ENCODE results near the gene MDFI. TPM values are rescaled to one million over a fixed set of nuclear protein-coding genes. Genes with fewer than 3 reads are reported as not detected.

Gene MDFI
- total RNA-seq, 1 donor from 2014 or later, result 23.5 TPM

DNA sequence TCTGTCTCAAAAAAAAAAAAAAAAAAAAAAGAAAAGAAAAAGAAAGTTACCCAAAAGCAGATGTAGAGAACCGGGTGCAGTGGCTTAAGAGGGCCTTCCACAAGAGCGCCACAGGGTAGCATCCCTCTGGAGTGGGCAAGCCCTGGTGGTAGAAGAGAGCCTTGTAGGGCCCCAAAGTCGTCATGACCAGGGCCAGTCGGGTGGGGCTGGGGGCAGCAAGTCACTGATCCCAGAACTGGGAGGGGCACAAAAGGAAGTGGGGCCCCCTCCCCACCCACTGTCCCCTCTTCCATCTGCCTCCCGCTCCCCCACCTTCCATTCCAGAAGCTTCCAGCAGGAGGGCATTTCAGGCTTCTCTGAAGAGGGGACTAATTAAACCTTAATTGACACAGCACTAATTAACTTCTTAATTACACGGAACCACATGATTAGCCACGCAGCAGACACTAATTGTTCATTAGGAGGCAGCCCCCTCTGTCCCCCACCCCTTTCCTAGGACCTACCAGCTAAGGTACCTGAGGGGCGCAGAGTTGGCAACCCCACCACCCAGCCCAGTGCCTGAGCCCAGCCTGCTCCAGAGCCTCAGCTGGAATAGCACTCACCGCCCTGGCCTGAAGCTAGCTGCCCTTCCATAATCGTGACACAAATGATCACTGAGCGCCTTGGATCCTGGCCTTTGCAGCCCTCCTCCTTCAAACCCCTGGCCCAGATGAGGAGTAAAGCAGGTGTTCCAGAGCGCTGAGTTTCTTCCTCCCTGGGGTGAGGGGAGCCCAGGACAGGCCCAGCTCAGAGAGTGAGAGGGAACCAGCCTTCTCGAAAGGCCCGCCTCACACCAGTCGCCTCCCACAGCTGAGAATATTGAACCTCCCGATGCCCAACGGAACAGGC lies 34.8 kb downstream of the MDFI start:
- no peak for DNase-seq

DNA sequence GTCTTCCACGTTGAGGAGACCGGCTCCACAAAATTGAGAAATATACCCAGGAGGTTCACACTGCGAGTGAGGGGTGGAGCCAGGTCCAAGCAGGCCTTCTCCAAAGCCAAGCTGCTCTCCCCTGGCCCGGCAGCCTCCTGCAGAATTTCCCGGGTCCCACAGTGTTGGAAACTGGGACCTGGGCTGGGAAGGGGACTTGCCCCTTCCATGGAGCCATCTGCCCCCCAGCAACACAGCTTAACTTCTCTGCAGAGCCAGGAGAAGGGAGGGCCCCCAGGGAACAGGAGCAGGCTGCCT lies 35.4 kb downstream of the MDFI start:
- no peak for DNase-seq

DNA sequence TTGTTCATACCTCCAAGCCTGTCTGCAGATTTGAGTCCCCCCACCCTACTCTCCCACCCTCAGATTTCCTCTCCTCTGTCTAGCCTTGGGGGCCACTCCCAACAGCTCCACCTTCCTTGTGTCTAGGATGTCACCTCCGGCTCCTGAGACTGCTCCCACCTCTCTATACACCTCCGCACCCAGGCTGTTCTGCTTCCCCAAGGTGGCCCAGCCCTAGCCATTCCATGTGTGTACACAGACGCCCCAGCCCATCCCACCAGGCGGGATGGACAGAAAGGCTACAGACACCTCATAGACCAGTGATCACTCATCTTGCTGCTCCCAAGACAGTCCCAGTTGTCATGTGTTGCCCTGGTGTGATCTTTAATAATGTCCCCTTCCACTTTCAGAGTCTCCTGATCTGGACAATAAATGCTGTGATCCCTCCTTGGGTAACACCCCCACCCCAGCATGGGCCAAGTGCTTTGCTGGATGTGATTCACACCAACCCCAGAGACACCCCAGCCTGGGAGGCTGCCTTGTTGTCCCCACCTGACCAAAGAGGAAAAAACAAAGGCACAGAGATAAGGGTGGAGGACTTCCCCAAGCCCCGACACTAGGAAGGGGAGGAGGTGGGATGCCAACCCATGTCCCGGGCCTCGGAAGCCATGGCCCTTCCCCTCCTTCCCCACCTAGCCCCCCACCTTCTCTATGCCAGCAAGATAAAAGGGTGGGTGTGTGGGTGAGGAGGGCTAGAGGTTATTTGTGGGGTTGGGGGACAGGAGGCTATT lies 36.1 kb downstream of the MDFI start:
- DNase-seq, result no peak

DNA sequence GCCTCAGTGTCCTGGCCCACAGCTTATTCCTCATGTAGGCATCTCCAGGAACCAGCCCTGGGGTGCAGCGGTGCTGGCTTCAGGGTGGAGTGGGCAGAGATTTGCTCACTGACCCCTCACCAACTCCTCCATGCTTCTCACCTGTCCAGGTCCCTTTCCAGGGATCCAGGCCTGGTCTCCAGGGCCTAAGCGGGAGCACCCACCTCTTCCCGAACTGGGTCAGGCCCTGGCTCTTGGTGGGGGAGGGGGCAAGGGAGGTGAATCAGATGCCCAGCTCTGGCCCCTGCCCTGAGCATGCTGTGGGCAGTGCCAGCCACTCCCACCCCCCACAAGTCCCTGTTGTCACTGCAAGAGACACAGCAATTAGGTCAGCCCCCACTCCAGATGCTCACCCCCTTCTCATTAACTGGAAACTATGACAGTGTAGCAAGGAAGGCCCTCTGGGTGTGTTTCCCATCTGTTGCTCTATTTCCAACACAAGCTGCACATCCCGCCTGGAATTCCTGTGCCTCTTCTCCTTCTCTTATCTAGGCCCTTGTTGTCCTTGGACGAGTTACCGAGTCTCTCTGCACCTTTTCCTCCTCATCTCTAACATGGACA lies 37.0 kb downstream of the MDFI start:
- peak; percentile 75 for DNase-seq

DNA sequence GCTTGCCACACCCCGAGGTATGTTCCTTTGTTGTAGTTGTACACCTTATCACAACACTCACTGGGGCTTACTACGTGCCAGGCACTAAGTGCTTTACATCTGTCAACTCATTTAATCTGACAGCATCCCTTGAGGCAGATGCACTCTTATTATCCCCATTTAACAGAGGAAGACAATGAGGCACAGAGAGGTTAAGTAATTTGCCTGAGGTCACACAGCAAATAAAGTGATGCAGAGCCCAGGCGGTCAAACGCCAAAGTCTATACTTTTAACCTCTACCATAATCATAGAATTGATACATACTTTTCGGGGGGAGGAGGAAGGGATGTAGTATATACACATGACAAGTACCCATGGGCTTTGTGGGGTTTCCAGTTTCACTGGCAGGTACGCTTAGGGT lies 37.7 kb downstream of the MDFI start:
- DNase-seq, result no peak

DNA sequence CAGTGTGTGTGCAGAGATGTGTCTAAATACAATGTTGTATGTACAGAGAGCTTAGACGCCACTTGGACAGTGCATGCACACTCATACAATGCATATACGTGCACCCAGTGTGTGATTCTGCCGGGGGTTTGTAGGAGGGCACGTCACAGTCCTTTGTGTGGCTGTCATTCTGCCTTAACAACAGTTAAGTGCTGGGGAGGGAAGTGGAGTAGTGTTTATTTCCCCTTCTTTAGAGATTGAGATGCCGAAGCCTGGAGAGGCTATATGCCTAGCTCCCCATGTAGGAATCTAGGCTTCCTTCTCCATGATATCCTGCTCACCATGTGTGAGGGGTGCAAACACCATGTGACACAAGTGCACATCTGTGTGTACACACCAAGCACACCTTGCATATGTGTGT lies 38.2 kb downstream of the MDFI start:
- no peak for DNase-seq

DNA sequence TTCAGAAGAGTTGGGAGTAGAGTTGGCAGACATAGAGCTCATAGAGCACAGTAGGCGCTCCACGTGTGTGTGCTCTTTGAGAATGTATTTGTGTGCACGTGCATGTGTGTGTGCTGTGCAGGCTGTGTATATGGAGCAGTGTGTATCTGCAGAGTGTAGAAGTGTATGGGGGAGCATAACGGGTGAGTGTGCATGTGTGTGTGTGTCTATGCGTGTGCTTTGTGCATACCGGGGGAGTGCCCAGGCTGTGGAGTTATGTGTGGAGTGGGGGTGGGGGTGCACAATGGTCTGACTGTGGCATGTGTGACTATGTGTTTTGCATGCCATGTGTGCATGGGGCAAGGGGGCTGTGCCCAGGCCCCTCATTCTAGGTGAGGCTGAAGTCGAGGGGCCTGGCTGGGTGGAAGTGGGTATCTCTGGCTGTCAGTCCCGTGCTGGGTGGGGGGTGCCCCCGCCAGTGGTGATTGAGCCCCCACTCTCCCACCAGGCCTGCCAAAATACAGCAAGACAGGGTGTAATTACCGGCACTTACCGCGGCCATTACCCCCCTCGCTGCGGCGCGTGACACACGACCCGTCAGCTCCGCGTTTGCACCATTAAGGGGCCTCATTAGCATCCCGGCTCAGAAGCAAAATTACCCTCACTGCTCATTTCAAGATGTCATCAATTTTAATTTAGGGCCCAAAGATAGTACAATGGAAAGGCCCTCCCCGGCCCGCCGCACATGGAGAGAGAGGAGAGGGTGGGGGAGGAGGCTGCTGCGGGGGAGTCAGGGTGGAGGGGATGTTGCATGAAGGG lies 39.1 kb downstream of the MDFI start:
- DNase-seq, result no peak

DNA sequence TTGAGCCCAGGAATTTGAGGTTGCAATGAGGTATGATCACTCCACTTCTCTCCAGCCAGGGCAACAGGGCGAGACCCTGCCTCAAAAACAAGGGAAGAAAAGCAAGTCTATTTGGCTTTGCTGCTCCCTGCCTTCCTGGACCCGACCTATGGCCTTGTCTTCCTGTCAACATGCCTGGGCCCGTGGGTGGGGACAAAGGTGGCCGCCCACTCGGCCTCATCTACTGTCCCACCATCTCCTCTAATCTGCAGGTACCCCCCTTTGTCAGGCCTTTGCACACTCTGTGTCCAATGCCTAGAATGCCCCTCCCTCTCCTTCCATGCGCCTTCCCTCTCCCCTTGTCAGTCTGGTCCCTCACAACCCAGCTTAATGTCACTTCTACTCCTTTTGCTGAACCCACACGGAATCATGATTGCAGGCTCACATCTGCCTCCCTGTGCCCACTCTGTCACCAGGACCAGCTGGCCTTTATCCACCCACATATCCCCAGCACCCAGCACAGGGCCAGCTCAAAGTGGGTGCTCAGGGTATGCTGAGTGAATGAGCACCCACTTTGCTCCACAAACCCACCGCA lies 40.3 kb downstream of the MDFI start:
- no peak for DNase-seq

DNA sequence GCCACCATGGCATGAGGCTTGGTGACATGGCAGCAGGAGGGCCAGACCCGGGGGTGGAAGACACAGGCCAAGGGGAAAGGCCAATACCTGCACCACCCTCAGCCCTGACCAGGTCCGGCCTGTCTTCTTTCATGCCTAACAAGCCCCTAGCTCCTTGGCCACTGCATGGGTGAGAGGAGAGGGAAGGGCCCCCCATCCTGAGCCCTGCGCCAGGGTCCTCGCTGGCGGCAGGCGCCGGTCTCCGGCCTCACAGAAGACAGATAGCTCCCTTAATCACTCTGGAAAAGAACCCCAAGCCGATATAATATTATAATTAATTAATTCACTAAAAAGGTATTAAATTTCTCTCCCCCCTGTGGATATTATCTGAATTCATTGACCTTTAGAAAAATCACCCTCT lies 41.4 kb downstream of the MDFI start:
- no peak for DNase-seq

DNA sequence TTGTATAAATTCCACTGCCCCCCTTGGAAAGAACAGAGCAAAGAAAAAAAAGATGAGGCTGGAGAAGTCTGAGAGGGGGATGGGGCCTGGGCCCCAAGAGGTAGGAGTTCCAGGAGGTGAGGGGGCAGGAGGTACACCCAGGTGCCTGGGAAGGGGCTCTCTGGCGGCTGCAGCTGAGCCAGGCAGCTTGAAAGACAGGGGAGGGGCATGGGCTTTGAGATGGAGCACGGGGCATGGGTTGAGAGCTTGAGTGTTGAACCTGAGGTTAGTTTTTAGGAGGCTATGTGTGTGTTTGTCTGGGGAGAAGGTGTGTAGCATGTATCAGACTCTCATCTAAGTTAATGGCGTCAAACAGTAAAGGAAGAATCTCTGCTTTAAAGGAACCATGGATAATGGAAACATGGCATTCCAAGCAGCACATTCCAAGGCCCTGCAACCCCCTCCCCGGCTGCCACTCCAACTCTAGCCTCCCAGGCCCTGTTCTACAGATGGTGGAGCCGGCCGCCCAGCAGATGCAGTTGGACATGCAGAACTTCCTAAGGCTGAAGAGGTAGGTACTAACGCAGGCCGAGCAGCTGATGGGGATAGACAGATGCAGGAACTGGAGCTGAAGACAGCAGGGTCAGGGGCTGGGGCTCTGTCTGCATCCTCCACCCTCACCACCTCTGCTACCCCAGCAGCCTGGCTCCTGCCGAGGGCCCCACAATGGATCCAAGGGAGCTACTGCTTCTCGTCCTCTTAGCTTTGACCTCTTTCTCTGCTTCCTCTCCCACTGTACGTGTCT lies 42.1 kb downstream of the MDFI start:
- DNase-seq, result no peak

DNA sequence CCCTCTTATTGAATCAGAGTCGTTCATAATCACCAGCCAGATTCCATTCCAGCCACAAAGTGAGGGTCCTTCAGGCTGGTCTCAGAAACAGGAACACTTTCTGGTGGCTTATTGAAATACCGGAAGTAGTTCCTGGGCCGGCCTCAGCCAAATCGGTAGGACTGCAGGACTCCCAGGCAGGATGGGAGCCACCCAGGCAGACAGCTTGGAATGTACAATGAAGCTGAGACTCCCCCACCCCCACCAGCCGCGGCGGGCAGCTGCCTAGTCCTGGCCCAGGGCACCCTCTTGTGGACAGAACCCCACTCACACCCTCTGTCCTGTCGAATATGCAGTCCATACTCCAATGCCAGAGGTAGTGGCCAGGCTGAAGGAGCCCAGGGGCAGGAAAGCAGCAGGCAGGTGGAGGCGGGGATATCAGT lies 43.8 kb downstream of the MDFI start:
- DNase-seq, result peak; percentile 96

DNA sequence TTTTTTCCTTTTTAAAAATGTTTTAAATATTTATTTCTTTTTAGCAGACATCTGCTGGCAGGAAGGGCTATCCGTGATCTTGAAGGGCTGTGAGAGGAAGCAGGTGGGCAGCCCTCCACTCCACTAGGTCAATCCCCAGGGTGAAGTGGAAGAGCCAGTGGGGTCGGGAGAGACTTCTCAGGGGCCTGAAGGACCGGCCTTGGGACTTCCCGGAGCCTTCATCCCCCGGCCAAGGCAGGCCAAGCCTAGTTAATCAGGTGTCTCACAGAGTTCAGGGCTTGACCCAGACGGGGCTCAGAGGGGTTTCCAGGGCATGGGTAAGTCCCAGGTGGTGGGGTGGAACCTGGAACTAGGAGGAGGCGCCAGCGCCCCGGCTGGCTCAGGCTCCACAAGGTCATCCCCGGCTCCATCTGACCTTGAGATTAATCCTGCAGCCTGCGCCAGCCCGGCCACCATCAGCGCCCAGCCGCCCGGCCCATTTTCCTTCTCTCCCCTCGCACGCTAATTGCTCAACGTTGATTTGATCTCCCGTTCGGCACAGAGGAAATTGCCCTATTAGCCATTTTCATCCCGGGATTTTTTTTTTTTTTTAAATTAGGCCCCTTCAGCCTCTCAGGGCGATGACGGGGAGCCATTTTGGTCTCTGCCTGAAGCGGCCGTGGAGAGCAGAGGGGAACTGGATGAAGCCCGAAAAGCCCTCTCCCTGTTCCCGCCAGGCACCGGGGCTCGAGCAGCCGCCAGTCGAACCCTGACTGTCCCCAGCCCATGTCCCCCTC lies 44.4 kb downstream of the MDFI start:
- no peak for DNase-seq

DNA sequence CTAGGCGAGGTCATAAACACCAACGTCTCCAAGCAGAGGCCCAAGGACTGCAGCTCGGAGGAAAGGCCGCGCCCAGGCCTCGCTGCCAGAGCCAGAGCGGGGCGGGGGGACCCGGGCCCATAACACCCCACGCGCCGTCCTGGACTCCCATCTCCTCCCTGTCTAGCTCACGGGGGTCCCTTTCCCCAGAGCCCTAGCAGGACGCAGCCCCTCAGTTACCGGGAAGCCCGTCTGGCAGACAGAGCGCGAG lies 44.9 kb downstream of the MDFI start:
- DNase-seq, result no peak

DNA sequence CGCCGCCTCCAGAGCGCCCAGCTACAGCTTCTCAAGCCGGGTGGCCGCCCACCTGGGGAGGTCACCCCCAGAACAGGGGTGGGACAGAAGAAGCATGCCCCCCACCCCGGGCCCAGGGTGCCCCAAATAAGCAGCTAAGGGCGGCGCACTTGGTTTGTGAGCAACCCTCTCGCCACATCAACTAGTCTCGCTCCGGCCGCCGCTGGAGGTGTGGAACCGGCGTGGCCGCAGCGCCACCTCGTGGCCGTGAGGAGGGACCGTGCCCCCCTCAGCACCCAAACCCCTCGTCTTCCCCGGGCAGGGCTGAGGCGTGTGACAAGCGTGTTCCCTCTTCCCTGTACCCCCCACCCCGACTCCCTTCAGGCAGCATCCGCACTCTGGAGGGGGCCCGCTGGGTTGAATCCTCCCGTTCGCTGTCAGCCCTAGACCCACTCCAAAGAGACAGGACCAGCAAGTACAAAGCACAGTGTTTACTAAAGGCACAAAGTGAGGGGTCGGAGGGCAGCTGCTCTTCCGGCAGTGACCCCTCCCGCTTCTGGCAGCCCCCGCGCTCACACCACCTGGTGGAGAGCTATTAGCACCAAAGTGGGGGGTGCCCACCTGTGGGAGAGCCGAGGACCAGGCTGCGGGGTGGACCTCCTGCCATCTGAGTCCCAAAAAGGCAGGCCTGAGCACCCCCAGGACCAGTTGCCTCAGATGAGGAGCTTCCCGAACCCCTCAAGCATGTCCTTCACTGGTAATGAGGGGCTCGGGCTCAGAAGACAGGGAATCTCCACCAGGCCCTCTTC lies 45.4 kb downstream of the MDFI start:
- peak; percentile 91 for DNase-seq

DNA sequence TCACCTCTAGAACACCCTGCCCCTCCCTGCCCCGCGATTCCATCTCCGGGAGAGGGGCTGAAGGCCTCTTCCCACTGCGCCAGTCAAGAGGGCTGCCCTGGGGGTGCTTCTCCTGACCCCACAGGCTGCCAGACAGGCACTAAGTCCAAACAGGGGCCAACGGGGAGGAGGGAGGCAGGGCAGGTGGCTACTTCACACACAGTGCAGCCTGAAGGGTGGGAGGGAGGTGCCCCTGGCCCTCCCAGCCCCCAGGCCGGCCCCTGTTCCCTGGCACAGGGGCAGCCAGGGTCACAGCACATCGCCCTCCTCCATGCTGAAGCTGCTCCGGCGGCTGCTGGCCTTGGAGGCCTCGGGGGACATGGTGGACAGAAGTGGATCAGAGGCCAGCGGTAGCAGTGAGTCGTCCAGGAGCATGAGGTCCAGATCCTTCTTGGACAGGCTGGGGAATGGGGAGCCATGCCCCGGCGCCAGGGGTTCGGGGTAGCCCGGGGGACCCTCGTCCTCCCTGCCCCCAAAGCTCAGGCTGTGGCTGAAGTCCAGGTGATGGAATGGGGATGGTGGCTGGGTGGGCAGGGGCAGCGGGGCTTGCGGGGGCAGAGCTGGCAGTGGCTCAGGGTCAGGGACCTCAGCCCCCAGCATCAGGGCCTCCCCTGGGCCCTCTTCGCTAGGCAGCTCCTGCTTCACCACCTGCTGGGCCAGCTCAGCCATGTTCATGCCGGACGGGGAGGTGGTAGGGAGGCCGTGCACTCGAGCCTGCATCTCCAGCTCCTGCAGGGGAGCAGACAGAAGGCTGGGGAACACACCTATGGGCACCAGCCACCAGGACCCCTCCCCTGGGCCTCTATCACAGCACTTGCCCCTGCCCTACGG lies 46.3 kb downstream of the MDFI start:
- no peak for DNase-seq

DNA sequence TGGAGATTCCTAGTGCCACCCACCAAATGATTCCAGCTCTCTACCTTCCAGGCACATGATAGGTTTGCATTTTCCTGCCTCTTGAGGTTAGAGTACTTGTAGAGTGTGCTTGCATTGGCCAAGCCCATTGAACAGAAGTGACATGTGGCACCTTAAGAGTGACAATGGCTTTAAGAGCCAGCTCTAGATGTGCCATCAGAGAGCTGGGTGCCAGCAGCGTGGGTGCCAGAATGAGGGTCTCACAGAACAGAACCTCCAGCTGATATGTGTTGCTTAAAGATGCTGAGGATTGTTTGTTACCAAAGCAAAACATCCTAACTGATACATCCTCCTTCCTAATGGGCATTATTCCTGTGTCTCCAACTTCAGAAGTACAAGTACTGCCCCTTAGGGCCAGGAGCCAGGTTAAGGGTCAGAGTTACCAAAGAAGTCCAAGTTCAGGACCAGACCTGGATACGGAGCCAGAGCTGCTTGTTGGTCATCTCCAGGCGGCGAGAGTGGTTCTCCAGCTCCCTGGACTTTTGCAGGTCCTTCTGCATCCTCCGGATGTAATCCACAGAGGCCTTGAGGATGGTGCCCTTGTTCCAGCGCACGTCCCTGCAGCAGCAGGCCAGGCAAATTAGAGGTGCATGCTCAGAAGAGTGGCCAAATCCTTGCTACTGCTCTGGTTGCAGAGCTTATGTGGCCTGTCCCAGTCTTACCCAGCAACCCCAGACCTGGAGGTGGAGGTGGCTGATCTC lies 47.5 kb downstream of the MDFI start:
- no peak for DNase-seq

DNA sequence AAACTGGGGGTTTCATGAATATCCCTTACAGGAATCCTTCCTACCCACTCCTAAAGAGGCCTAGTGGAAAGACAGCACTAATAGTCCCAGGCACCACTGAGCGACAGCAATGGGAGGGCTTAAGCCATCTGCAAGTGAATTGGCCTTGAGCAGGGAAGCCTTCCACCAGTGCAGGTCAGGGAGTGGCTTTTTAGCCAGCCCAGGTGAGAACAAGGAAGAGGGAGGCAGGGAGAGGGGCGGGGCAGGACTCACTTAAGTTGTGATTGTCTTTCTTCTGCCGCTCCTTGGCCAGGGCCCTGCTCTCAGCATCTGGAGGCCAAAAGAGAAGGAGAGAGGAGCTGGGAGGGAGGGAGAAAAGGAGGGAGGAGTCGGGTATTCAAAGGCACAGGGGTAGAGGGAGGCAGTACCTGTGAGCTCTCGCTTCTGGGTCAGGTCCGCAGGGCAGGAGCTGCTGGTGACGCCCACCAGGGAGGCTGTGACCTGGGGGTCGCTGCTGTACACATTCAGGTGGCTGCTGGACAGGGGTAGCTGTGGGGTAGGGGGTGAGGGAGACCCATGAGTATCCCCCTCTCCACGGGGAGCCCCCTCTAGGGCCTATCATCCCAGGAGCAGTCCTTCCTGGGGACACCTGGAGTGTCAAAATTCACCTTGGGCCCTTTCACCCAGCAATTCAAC lies 49.4 kb downstream of the MDFI start:
- no peak for DNase-seq
